Keratinocyte (primary cell): ENCODE data around the gene TROAP.
"Not testable (repeated sequence)": the region's sequence is repeated elsewhere in the genome, so short reads cannot be mapped to it uniquely, and the experiment has no call there.

ENCODE experiments used
- CTCF ChIP-seq, 3 experiments: IDR thresholded peaks in 1 of 3; conservative IDR thresholded peaks in 1 of 3; optimal IDR thresholded peaks in 1 of 3; 2 replicates in 2 of 3; 3 replicates in 1 of 3; pipeline versions ENCODE3 to v1.5.1; 2011; ENCODE audit warnings: low read length in 3 of 3, mild to moderate bottlenecking in 3 of 3, moderate library complexity in 2 of 3, control low read depth in 1 of 3, inconsistent platforms in 1 of 3; ENCODE audit not compliant: insufficient read depth in 2 of 3; ENCODE audit errors: extremely low read depth in 1 of 3
- EZH2 ChIP-seq: IDR thresholded peaks from one replicate; pipeline ENCODE4 v1.6.1; 2012; ENCODE audit warnings: inconsistent platforms, mild to moderate bottlenecking, low read length, moderate library complexity

GRCh38 chr12:49282740-49283375 lies 40.2 kb upstream of the TROAP start:
- not testable (repeated sequence) for TF ChIP-seq CTCF (optimal IDR thresholded peaks at IDR 0.05 in 1 of 3, IDR thresholded peaks at IDR 0.05 in 1 of 3, conservative IDR thresholded peaks at IDR 0.05 in 1 of 3; ENCODE audit: extremely low read depth in 1 of 3, insufficient read depth in 2 of 3, low read length in 3 of 3); EZH2
